Psoas muscle (tissue), 8 donors: Measurements from ENCODE around the gene SULT4A1. TPM values are rescaled to one million over a fixed set of nuclear protein-coding genes. Genes with fewer than 3 reads are reported as not detected.

ENCODE experiments used
- ATAC-seq, 4 donors: fragments of 200-7000 bp; cut with Tn5 transposase; one replicate each; pipeline ENCODE4 v1.9.1; 2020; ENCODE audit warnings: moderate library complexity in 3 of 4, mild to moderate bottlenecking in 2 of 4
- DNase-seq, 2 donors: peaks; one replicate each; pipeline ENCODE4 v3.0.0-alpha.2; 2020
- H3K27ac ChIP-seq: fragments of 200-600 bp; one replicate; pipeline ENCODE4 v1.8.0; 2022
- H3K27me3 ChIP-seq, 3 donors: fragments of 200-600 bp in 1 of 3; one replicate each; pipeline versions ENCODE4 v1.6.1 to v1.8.0; 2013 to 2022; ENCODE audit warnings: low read length in 2 of 3, mild to moderate bottlenecking in 2 of 3, moderate library complexity in 1 of 3; ENCODE audit not compliant: insufficient read depth in 3 of 3
- H3K36me3 ChIP-seq, 2 donors: fragments of 200-600 bp in 1 of 2; one replicate each; pipeline versions ENCODE4 v1.6.1 to v1.8.0; 2013 to 2022; ENCODE audit warnings: low read depth in 1 of 2, mild to moderate bottlenecking in 1 of 2, moderate library complexity in 1 of 2; ENCODE audit not compliant: insufficient read depth in 1 of 2
- H3K4me1 ChIP-seq: fragments of 200-600 bp; one replicate; pipeline ENCODE4 v1.8.0; 2022
- H3K4me3 ChIP-seq: fragments of 200-600 bp; one replicate; pipeline ENCODE4 v1.8.0; 2022; ENCODE audit warnings: mild to moderate bottlenecking
- H3K9me3 ChIP-seq: fragments of 200-600 bp; one replicate; pipeline ENCODE4 v1.8.0; 2022
- WGBS, 3 donors: extraction: QIAGEN DNeasy Blood & Tissue Kit; methylation state at CpG; one replicate each; pipeline versions ENCODE4 v1.1.6 to v1.1.7; 2013; 5-methylcytosine and 5-hydroxymethylcytosine counted together
- intact Hi-C, 2 donors: fragments of 100-400 bp; cut with DNase I; formaldehyde crosslinking; loops; one replicate each; pipeline versions ENCODE4 v1.11.0 to v1.14.2; 2022
- polyA plus RNA-seq, 3 donors: library from polyadenylated mRNA; stranded (reverse); fragments of 200-250 nt; gene quantifications; one replicate each; pipeline ENCODE4 v1.2.3, GENCODE V29; 2013
- total RNA-seq, 4 donors: library from RNA; stranded (reverse); fragmentation: NEBNext Ultra II Directional in 2 of 4; extraction: Animal tissue kit (Norgen Biotek cat#: 25700) in 2 of 4; gene quantifications; one replicate each; pipeline versions ENCODE4 v1.2.1 to v1.2.4, GENCODE V29; 2021 to 2023
- TF ChIP-seq, protein P1 (sequence below): fragments of 200-600 bp; IDR thresholded peaks from one replicate; pipeline ENCODE4 v1.8.0; 2022; ENCODE audit warnings: antibody characterized with exemption
- donor health status: healthy with polysubstance abuse.
- donor health status: DM: no; HTN: no; CAD: no; lungs with moderate emphysema.
- donor health status: Bipolar disorder and iron deficiency.
- donor health status: healthy.
- donor health status: DM: yes; HTN: yes; CAD: no.
- donor health status: DM: no; HTN: no; CAD: no.
- donor health status: DM: no; HTN: no; CAD: no.
- donor health status: DM: yes; HTN: yes; CAD: no.

The SULT4A1 gene
- total and polyA plus RNA-seq, 7 donors = 0.08 to 0.23 TPM; not detected in 5

DNA sequence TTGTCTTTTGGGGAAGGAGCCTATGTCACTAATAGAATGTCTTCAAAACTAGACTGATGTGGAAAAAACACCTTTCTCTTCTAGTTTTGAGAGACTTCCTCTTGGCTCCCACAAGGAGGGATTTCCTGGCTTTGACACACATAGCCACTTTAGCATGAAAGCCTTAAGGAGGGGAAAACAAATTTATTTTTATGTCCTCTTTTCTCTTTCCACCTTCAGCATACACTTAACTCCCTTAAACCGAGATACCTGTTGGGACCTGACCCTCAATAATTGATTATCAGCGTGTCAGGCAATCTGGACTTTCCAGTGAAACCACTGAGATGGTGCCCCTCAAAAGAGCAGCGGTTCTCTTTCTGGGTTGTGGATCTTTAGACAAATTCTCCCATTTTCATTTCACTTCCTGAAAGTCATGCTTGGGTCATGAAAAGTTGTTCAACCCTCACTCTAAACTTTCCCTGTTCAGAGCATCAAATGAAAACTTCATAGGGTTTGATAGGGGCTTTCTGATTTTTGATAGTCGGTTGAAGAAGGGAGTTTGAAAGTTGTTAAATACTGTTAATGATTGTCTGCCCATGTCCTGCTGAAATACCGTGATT, 59.3 kb downstream of the SULT4A1 start:
- Histone ChIP-seq H3K4me3 (no peak overlapping the region), H3K36me3 (no peaks in the 10 kb centered on the region), H3K4me1 (no peaks in the 10 kb centered on the region), H3K27ac (no peak overlapping the region), H3K27me3 (no peaks in the 10 kb centered on the region), H3K9me3 (no peaks in the 10 kb centered on the region)
- no peak for ATAC-seq
- TF ChIP-seq, protein P1, sequence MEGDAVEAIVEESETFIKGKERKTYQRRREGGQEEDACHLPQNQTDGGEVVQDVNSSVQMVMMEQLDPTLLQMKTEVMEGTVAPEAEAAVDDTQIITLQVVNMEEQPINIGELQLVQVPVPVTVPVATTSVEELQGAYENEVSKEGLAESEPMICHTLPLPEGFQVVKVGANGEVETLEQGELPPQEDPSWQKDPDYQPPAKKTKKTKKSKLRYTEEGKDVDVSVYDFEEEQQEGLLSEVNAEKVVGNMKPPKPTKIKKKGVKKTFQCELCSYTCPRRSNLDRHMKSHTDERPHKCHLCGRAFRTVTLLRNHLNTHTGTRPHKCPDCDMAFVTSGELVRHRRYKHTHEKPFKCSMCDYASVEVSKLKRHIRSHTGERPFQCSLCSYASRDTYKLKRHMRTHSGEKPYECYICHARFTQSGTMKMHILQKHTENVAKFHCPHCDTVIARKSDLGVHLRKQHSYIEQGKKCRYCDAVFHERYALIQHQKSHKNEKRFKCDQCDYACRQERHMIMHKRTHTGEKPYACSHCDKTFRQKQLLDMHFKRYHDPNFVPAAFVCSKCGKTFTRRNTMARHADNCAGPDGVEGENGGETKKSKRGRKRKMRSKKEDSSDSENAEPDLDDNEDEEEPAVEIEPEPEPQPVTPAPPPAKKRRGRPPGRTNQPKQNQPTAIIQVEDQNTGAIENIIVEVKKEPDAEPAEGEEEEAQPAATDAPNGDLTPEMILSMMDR = no peak
- intact Hi-C loops = no loop called here
- WGBS, 3 donors = 68 to 74% (median 72%) methylated on average over 5 of the region's 5 CpGs
- no peak for DNase-seq

DNA sequence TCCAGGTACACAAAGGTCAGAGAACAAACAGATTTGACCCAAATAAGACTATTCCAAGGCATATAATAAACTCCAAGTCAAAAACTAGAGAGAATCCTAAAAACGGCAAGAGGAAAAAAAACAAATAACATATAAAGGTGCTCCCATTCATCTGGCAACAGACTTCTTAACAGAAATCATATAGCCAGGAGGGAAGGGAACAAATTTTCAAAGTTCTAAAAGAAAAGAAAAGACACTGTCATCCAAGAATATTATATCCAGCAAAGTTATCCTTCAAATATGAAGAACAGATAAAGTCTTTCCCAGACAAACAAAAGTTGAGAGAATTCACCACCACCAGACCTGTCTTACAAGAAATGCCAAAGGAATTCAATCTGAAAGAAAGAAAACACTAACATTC, 61.3 kb downstream of the SULT4A1 start:
- H3K36me3 ChIP-seq = no peaks in the 10 kb centered on the region
- H3K4me3 ChIP-seq = no peak overlapping the region
- no peak overlapping the region for H3K27ac ChIP-seq
- H3K4me1 ChIP-seq = no peaks in the 10 kb centered on the region
- no peak for ATAC-seq
- WGBS, 3 donors = 91 to 100% (median 93%) methylated on average over 1 of the region's 1 CpG
- no peaks in the 10 kb centered on the region for H3K9me3 ChIP-seq
- TF ChIP-seq, protein P1 = no peak
- intact Hi-C loops = no loop called here
- no peak for DNase-seq
- H3K27me3 ChIP-seq = no peaks in the 10 kb centered on the region

DNA sequence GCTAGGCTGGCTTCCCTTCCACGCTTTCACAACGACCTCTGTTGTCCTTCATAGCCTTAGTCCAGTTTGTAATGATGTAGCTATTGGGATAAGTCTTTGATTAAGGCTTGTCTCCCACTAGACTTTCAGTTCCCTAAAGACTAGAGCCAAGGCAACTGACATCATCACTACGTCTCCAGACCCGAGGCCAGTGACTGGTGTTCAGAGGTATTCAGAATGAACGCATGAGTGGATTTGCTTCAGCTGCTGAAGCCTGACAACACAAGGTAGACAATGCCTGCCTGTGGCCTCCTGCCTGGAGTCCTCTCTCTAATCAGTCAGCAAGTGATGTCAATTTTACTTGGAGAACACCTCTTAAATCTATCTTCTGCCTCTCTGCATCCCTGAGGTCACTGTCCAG, 63.8 kb downstream of the SULT4A1 start:
- TF ChIP-seq, protein P1 = no peak
- intact Hi-C loops = no loop called here
- Histone ChIP-seq H3K9me3 (no peaks in the 10 kb centered on the region), H3K27ac (no peak overlapping the region), H3K27me3 (no peaks in the 10 kb centered on the region), H3K4me1 (no peaks in the 10 kb centered on the region), H3K4me3 (no peak overlapping the region), H3K36me3 (no peaks in the 10 kb centered on the region)
- no peak for ATAC-seq
- DNase-seq = no peak
- WGBS, 3 donors = 71 to 73% (median 71%) methylated on average over 5 of the region's 5 CpGs

DNA sequence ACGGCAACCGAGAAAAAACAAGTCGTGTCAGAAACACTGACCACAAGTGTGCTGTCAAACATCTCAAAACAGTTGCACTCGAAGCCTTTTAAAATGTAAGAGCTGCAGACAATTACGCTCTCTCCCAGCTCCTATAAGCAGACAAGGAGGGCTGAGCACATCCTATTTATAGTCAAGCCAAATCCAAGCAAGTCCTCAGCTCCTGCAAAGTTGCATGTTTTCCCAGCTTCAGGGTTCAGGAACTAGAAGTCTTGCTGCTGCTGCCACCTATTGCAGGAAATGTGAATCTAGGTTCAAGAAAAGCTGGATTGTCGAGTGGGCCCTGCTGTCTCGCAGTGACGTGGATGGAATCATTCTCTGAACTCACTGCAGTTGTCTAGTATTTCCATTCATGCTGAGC, 65.7 kb downstream of the SULT4A1 start:
- H3K4me1 ChIP-seq = no peaks in the 10 kb centered on the region
- intact Hi-C loops = no loop called here
- no peak overlapping the region for H3K27ac ChIP-seq
- TF ChIP-seq, protein P1 = no peak
- no peaks in the 10 kb centered on the region for H3K27me3 ChIP-seq
- WGBS, 3 donors = 73 to 75% (median 74%) methylated on average over 8 of the region's 8 CpGs
- no peak overlapping the region for H3K4me3 ChIP-seq
- H3K36me3 ChIP-seq = no peaks in the 10 kb centered on the region
- H3K9me3 ChIP-seq = no peaks in the 10 kb centered on the region
- no peak for ATAC-seq
- no peak for DNase-seq

DNA sequence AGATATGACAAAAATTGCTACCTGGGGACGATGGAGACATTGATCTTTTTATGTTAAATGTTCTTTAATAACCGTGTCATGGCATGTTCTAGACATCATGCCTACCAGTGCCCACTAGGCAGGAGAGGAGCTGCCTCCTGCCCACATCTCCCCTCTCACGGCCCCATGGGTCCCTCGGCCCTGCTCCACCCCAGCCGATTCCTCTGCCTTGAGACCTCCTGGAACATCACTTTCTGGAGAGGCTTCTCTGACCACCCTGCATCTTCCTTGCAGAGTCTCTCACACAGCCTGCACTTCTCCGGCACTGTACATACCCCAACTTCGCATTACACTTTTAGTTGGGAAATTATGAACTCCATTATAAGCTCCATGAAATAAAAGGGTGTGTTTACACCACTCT, 67.0 kb downstream of the SULT4A1 start:
- no peak for DNase-seq
- H3K9me3 ChIP-seq = no peaks in the 10 kb centered on the region
- intact Hi-C loops = no loop called here
- H3K27me3 ChIP-seq = no peaks in the 10 kb centered on the region
- no peaks in the 10 kb centered on the region for H3K36me3 ChIP-seq
- 76 to 79% (median 78%) methylated on average over 7 of the region's 7 CpGs for WGBS, 3 donors
- ATAC-seq = no peak
- TF ChIP-seq, protein P1 = no peak
- H3K4me3 ChIP-seq = no peak overlapping the region
- no peak overlapping the region for H3K27ac ChIP-seq
- no peaks in the 10 kb centered on the region for H3K4me1 ChIP-seq
